ENCODE measurements around the gene RNH1. TPM values are rescaled to one million over a fixed set of nuclear protein-coding genes. Genes with fewer than 3 reads are reported as not detected.

The RNH1 gene
- total RNA-seq, 4 donors from 2014 or later, result 218 to 259 (median 230) TPM

DNA sequence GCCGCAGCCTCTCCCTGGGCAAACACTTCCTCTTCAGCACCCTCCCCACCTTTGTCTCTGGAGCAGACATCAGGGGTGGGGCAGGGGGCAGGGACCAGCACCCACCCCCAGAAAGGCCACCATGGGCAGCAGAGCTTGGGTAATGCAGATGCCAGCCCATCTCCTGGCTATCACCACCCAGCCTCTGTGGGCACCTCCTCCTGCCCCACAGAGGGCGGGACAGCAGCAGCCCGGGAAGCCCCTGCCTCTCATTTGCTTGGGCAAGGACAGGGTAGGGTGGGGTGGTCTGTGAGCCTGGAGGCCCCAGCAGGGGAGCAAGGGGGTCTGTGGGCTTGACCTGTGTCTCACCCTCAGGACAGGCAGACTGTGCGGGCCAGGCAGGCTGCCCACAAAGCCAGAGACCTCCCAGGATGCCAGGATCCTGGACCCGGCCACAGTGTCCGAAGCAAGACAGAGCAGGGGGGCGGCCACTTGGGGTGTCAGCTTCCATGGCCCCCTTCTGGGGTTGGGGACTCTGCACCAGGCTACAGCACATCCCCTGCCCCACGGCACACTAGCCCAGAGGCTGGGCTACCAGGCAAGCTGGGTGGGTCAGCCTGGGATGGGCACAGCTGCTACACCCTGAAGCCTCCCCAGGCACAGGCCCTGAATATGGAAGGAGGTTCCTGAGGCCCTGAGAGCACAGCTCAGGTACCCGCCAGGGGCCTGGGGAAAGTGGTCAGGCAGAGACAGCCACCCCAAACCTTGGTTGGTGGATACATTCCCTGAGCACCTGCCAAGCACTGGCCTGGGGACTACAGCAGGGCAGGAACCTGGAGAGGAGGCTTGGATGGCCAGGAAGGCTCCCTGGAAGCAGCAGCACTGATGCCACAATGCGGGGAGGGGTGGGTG lies 4.5 kb downstream of the RNH1 start:
- no peak for TF ChIP-seq CTCF (IDR thresholded peaks at IDR 0.05)
- DNase-seq (ENCODE audit: low spot score), result no peak
- no peak for ATAC-seq (ENCODE audit: low FRiP score)

DNA sequence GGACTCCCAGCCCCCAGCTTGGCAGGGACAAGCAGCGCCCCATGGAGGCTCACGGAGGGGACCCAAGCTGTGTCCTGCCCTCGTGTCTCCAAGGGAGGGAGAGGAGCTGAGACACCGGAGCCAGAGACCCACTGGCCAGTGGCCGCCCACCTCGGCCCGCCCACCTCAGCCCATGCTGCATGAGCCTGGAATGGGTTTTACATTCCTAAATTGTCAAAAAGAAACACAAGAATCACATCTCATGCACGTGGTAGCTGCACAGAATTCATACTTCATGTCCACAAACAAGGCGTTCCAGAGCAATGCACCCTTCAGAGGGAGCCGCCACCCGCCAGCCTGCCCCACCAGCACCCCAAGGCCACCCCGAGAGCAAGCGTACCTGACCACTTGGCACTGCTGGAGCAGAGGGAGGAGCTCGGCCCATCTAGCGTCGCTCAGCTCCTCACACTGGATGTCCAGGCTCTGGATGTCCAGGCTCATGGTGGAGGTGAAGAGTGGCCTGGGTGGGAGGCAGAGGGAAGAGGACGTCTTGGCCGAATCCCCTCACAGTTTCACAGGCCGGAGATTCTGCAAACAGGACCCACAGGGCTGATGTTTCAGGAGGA lies 5.3 kb downstream of the RNH1 start:
- TF ChIP-seq CTCF (IDR thresholded peaks at IDR 0.05), result no peak
- no peak for ATAC-seq (ENCODE audit: low FRiP score)
- no peak for DNase-seq (ENCODE audit: low spot score)

- TF ChIP-seq CTCF (IDR thresholded peaks at IDR 0.05), result no peak
- DNase-seq (ENCODE audit: low spot score), result no peak
- no peak for ATAC-seq (ENCODE audit: low FRiP score)
Measured at GRCh38 chr11:501001-501682, 5.9 kb downstream of the RNH1 start.

DNA sequence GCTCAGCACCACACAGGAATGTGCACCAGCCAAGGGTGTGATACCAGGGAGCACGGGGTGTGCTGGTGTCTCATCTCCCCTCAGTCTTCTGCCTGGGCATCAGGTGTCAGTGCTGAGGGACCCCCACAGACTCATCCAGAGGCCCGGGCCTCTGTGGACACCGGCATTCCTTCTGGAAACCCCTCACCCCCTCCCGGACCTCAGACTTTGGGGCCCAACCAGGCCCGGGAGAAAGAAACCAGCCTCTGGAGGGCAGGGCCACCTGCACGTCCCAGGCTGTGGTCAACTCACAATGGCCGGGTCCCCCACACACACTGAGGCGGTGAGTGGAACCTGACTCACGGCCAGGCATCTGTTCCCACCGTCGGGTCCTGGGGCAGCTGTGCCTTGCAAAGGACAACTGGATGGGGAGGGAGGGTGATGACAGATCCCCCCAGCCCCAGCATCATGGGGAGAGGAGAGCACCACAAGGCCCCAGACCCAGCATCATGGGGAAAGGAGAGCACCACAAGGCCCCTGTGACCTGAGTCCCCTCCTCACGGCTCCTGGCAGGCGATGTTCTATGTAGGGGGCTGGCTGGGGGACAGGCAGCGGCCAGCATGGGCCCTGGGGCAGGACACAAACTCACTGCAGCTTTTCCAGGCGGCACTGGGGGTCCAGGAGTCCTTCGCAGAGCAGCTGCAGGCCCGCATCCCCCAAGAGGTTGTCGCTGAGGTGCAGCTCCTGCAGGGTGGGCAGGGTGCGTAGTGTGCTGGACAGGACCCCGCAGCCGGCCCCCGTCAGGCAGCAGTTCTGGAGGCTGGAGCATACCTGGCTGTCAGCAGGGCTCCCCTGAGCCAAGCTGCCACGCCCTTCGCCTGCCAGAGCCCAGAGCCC lies 7.6 kb downstream of the RNH1 start:
- TF ChIP-seq CTCF (IDR thresholded peaks at IDR 0.05), result no peak
- DNase-seq (ENCODE audit: low spot score) (no peak), ATAC-seq (ENCODE audit: low FRiP score) (no peak)

- no peak for DNase-seq (ENCODE audit: low spot score)
- no peak for ATAC-seq (ENCODE audit: low FRiP score)
- TF ChIP-seq CTCF (IDR thresholded peaks at IDR 0.05), result no peak
Measured at GRCh38 chr11:498297-499181, 8.5 kb downstream of the RNH1 start.
